Measurements from ENCODE around the gene HIRIP3.
"Not testable (repeated sequence)": the region's sequence is repeated elsewhere in the genome, so short reads cannot be mapped to it uniquely, and the experiment has no call there.

HIRIP3 gene

GRCh38 chr16:30016555-30017276, 21.3 kb upstream of the HIRIP3 start:
- peaks cover 3% of the 10 kb centered on the region; the same call in 1 of the 2 replicates for H3K27me3 ChIP-seq (ENCODE audit: insufficient read depth, low read length)
- no peaks in the 10 kb centered on the region for H3K4me1 ChIP-seq (ENCODE audit: control insufficient read depth, insufficient read depth, low read length, unreplicated experiment)
- no peaks in the 10 kb centered on the region for H3K79me2 ChIP-seq (ENCODE audit: control insufficient read depth, insufficient read depth, low read length, unreplicated experiment)
- H3K4me3 ChIP-seq (ENCODE audit: low read depth, low read length): no peak overlapping the region
- no peak overlapping the region for H2AFZ ChIP-seq (ENCODE audit: low read length, unreplicated experiment)
- no peaks in the 10 kb centered on the region for H3K36me3 ChIP-seq (ENCODE audit: insufficient read depth, low read length)
- H3K27ac ChIP-seq (ENCODE audit: low read depth, low read length): no peak overlapping the region

GRCh38 chr16:30015450-30015849, 20.0 kb upstream of the HIRIP3 start:
- H2AFZ ChIP-seq (ENCODE audit: low read length, unreplicated experiment); H3K4me1 ChIP-seq (ENCODE audit: control insufficient read depth, insufficient read depth, low read length, unreplicated experiment); H3K79me2 ChIP-seq (ENCODE audit: control insufficient read depth, insufficient read depth, low read length, unreplicated experiment); H3K27ac ChIP-seq (ENCODE audit: low read depth, low read length); H3K36me3 ChIP-seq (ENCODE audit: insufficient read depth, low read length); H3K4me3 ChIP-seq (ENCODE audit: low read depth, low read length): not testable (repeated sequence)
- peaks cover 16% of the 10 kb centered on the region for H3K27me3 ChIP-seq (ENCODE audit: insufficient read depth, low read length)

GRCh38 chr16:30012598-30012997, 17.2 kb upstream of the HIRIP3 start:
- H3K4me3 ChIP-seq (ENCODE audit: low read depth, low read length); H3K79me2 ChIP-seq (ENCODE audit: control insufficient read depth, insufficient read depth, low read length, unreplicated experiment); H3K36me3 ChIP-seq (ENCODE audit: insufficient read depth, low read length); H3K27ac ChIP-seq (ENCODE audit: low read depth, low read length); H2AFZ ChIP-seq (ENCODE audit: low read length, unreplicated experiment); H3K4me1 ChIP-seq (ENCODE audit: control insufficient read depth, insufficient read depth, low read length, unreplicated experiment): not testable (repeated sequence)
- peaks cover 28% of the 10 kb centered on the region for H3K27me3 ChIP-seq (ENCODE audit: insufficient read depth, low read length)

GRCh38 chr16:30011714-30012504, 16.5 kb upstream of the HIRIP3 start:
- Histone ChIP-seq H3K27ac (ENCODE audit: low read depth, low read length) (no peak overlapping the region), H3K79me2 (ENCODE audit: control insufficient read depth, insufficient read depth, low read length, unreplicated experiment) (no peaks in the 10 kb centered on the region), H3K4me3 (ENCODE audit: low read depth, low read length) (peak overlapping the region; percentile 73), H3K27me3 (ENCODE audit: insufficient read depth, low read length) (peaks cover 28% of the 10 kb centered on the region), H3K4me1 (ENCODE audit: control insufficient read depth, insufficient read depth, low read length, unreplicated experiment) (peaks cover 6% of the 10 kb centered on the region), H3K36me3 (ENCODE audit: insufficient read depth, low read length) (no peaks in the 10 kb centered on the region), H2AFZ (ENCODE audit: low read length, unreplicated experiment) (no peak overlapping the region)

GRCh38 chr16:30010844-30011713, 15.7 kb upstream of the HIRIP3 start, which contains the start of gene DOC2A:
Gene DOC2A, minus strand, starts transcription at chr16:30011027. Its CDS starts 805 bp downstream, at chr16:30010222.
- H3K36me3 ChIP-seq (ENCODE audit: insufficient read depth, low read length): no peaks in the 10 kb centered on the region
- H3K4me3 ChIP-seq (ENCODE audit: low read depth, low read length): peak within 1 kb of the TSS; percentile 73
- no peaks in the 10 kb centered on the region for H3K79me2 ChIP-seq (ENCODE audit: control insufficient read depth, insufficient read depth, low read length, unreplicated experiment)
- no peak within 1 kb of the TSS for H3K27ac ChIP-seq (ENCODE audit: low read depth, low read length)
- no peak within 1 kb of the TSS for H2AFZ ChIP-seq (ENCODE audit: low read length, unreplicated experiment)
- peaks cover 6% of the 10 kb centered on the region for H3K4me1 ChIP-seq (ENCODE audit: control insufficient read depth, insufficient read depth, low read length, unreplicated experiment)
- H3K27me3 ChIP-seq (ENCODE audit: insufficient read depth, low read length): peaks cover 28% of the 10 kb centered on the region

- H3K27me3 ChIP-seq (ENCODE audit: insufficient read depth, low read length): peaks cover 28% of the 10 kb centered on the region
- H3K4me3 ChIP-seq (ENCODE audit: low read depth, low read length): peak overlapping the region; percentile 73
- no peaks in the 10 kb centered on the region for H3K79me2 ChIP-seq (ENCODE audit: control insufficient read depth, insufficient read depth, low read length, unreplicated experiment)
- no peak overlapping the region for H2AFZ ChIP-seq (ENCODE audit: low read length, unreplicated experiment)
- no peak overlapping the region for H3K27ac ChIP-seq (ENCODE audit: low read depth, low read length)
- H3K36me3 ChIP-seq (ENCODE audit: insufficient read depth, low read length): no peaks in the 10 kb centered on the region
- H3K4me1 ChIP-seq (ENCODE audit: control insufficient read depth, insufficient read depth, low read length, unreplicated experiment): peaks cover 6% of the 10 kb centered on the region
Observed at GRCh38 chr16:30009990-30010843, 14.8 kb upstream of the HIRIP3 start.

- Histone ChIP-seq H3K27me3 (ENCODE audit: insufficient read depth, low read length) (peaks cover 28% of the 10 kb centered on the region), H3K27ac (ENCODE audit: low read depth, low read length) (no peak overlapping the region), H3K79me2 (ENCODE audit: control insufficient read depth, insufficient read depth, low read length, unreplicated experiment) (no peaks in the 10 kb centered on the region), H2AFZ (ENCODE audit: low read length, unreplicated experiment) (no peak overlapping the region), H3K36me3 (ENCODE audit: insufficient read depth, low read length) (no peaks in the 10 kb centered on the region), H3K4me3 (ENCODE audit: low read depth, low read length) (no peak overlapping the region), H3K4me1 (ENCODE audit: control insufficient read depth, insufficient read depth, low read length, unreplicated experiment) (peaks cover 6% of the 10 kb centered on the region)
Observed at GRCh38 chr16:30009085-30009862, 13.9 kb upstream of the HIRIP3 start.

- H3K36me3 ChIP-seq (ENCODE audit: insufficient read depth, low read length): no peaks in the 10 kb centered on the region
- H3K79me2 ChIP-seq (ENCODE audit: control insufficient read depth, insufficient read depth, low read length, unreplicated experiment): no peaks in the 10 kb centered on the region
- no peak overlapping the region for H3K4me3 ChIP-seq (ENCODE audit: low read depth, low read length)
- H3K27ac ChIP-seq (ENCODE audit: low read depth, low read length): no peak overlapping the region
- peaks cover 6% of the 10 kb centered on the region for H3K4me1 ChIP-seq (ENCODE audit: control insufficient read depth, insufficient read depth, low read length, unreplicated experiment)
- no peak overlapping the region for H2AFZ ChIP-seq (ENCODE audit: low read length, unreplicated experiment)
- H3K27me3 ChIP-seq (ENCODE audit: insufficient read depth, low read length): peaks cover 28% of the 10 kb centered on the region
Observed at GRCh38 chr16:30007378-30007895, 12.0 kb upstream of the HIRIP3 start.

- Histone ChIP-seq H3K79me2 (ENCODE audit: control insufficient read depth, insufficient read depth, low read length, unreplicated experiment) (no peaks in the 10 kb centered on the region), H3K36me3 (ENCODE audit: insufficient read depth, low read length) (no peaks in the 10 kb centered on the region), H3K4me3 (ENCODE audit: low read depth, low read length) (no peak overlapping the region), H3K27me3 (ENCODE audit: insufficient read depth, low read length) (peaks cover 26% of the 10 kb centered on the region), H2AFZ (ENCODE audit: low read length, unreplicated experiment) (no peak overlapping the region), H3K27ac (ENCODE audit: low read depth, low read length) (no peak overlapping the region), H3K4me1 (ENCODE audit: control insufficient read depth, insufficient read depth, low read length, unreplicated experiment) (peaks cover 6% of the 10 kb centered on the region)
Observed at GRCh38 chr16:30006659-30007377, 11.4 kb upstream of the HIRIP3 start.
